B cell (primary cell): ENCODE results near the gene TLE2.

Source experiments
- EZH2 ChIP-seq: IDR thresholded peaks from 2 replicates; pipeline ENCODE4 v1.6.1; 2012; ENCODE audit warnings: borderline replicate concordance, low read depth, mild to moderate bottlenecking, moderate library complexity, low read length; ENCODE audit not compliant: insufficient read depth, poor library complexity, severe bottlenecking
- TF ChIP-seq, protein P1 (sequence below): fragments of 200-600 bp; IDR thresholded peaks from one replicate; pipeline ENCODE4 v1.8.0; 2022; ENCODE audit warnings: antibody characterized with exemption, mild to moderate bottlenecking

DNA sequence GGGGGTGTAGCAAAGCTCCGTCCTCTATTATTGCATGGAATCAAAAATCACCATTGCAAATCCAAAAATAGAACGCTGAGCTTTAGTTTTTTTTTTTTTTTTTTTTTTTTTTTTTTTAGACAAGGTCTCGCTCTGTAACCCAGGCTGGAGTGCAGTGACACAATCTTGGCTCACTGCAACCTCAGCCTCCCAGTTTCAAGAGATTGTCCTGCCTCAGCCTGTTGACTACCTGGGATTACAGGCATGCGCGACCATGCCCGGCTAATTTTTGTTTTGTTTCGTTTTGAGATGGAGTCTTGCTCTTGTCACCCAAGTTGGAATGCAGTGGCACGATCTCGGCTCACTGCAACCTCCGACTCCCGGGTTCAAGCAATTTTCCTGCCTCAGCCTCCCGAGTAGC is 69.0 kb downstream of the TLE2 start:
- TF ChIP-seq, protein P1, sequence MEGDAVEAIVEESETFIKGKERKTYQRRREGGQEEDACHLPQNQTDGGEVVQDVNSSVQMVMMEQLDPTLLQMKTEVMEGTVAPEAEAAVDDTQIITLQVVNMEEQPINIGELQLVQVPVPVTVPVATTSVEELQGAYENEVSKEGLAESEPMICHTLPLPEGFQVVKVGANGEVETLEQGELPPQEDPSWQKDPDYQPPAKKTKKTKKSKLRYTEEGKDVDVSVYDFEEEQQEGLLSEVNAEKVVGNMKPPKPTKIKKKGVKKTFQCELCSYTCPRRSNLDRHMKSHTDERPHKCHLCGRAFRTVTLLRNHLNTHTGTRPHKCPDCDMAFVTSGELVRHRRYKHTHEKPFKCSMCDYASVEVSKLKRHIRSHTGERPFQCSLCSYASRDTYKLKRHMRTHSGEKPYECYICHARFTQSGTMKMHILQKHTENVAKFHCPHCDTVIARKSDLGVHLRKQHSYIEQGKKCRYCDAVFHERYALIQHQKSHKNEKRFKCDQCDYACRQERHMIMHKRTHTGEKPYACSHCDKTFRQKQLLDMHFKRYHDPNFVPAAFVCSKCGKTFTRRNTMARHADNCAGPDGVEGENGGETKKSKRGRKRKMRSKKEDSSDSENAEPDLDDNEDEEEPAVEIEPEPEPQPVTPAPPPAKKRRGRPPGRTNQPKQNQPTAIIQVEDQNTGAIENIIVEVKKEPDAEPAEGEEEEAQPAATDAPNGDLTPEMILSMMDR: no peak
- TF ChIP-seq EZH2: no peak
